CD14-positive monocyte (primary cell): Measurements from ENCODE around the gene CBX2. TPM values are rescaled to one million over a fixed set of nuclear protein-coding genes. Genes with fewer than 3 reads are reported as not detected.

Source experiments
- DNase-seq, 3 donors: peaks; one replicate each; pipeline ENCODE4 v3.0.0-alpha.2; 2011 to 2022
- H2AFZ ChIP-seq: 2 replicates; pipeline ENCODE4 v1.6.0; 2012; ENCODE audit warnings: mild to moderate bottlenecking, low read depth, low read length, inconsistent platforms; ENCODE audit not compliant: insufficient read depth, poor library complexity, severe bottlenecking
- H3K27ac ChIP-seq, 2 donors: 1 replicate in 1 of 2; 2 replicates in 1 of 2; pipeline ENCODE4 v1.5.1; 2012 to 2013; ENCODE audit warnings: low read length in 2 of 2, control low read depth in 1 of 2, inconsistent platforms in 1 of 2, low read depth in 1 of 2, mild to moderate bottlenecking in 1 of 2
- H3K27me3 ChIP-seq, 2 donors: one replicate each; pipeline versions ENCODE4 v1.6.0 to v1.6.1; 2011 to 2013; ENCODE audit warnings: low read length in 2 of 2; ENCODE audit not compliant: control insufficient read depth in 2 of 2, insufficient read depth in 2 of 2
- H3K36me3 ChIP-seq, 2 donors: replicated peaks in 1 of 2; 1 replicate in 1 of 2; 2 replicates in 1 of 2; pipeline versions ENCODE4 v1.5.1 to v1.6.1; 2012 to 2013; ENCODE audit warnings: low read length in 2 of 2, control low read depth in 1 of 2, inconsistent platforms in 1 of 2, mild to moderate bottlenecking in 1 of 2; ENCODE audit not compliant: insufficient read depth in 2 of 2, control insufficient read depth in 1 of 2
- H3K4me1 ChIP-seq, 2 donors: 1 replicate in 1 of 2; 2 replicates in 1 of 2; pipeline versions ENCODE4 v1.5.1 to v1.6.1; 2012 to 2013; ENCODE audit warnings: low read length in 2 of 2, control low read depth in 1 of 2, inconsistent platforms in 1 of 2, mild to moderate bottlenecking in 1 of 2, moderate library complexity in 1 of 2; ENCODE audit not compliant: insufficient read depth in 2 of 2, control insufficient read depth in 1 of 2
- H3K4me2 ChIP-seq: replicated peaks from 2 replicates; pipeline ENCODE3; 2012; ENCODE audit warnings: low read length, moderate library complexity, mild to moderate bottlenecking; ENCODE audit not compliant: poor library complexity, severe bottlenecking; ENCODE audit errors: extremely low read depth
- H3K4me3 ChIP-seq, 3 experiments: fragments of 200-600 bp in 1 of 3; sonication (generic) in 1 of 3; replicated peaks in 1 of 3; 1 replicate in 2 of 3; 2 replicates in 1 of 3; pipeline ENCODE4 v1.5.1; 2011 to 2013; ENCODE audit warnings: low read length in 3 of 3, mild to moderate bottlenecking in 3 of 3, control low read depth in 2 of 3, low read depth in 2 of 3, inconsistent platforms in 1 of 3, moderate library complexity in 1 of 3
- H3K79me2 ChIP-seq: 2 replicates; pipeline ENCODE4 v1.6.0; 2012; ENCODE audit warnings: mild to moderate bottlenecking, control low read depth, inconsistent platforms, low read length, moderate library complexity; ENCODE audit not compliant: insufficient read depth
- H3K9ac ChIP-seq: 2 replicates; pipeline ENCODE4 v1.6.0; 2017; ENCODE audit warnings: low read length, mild to moderate bottlenecking; ENCODE audit not compliant: insufficient read depth, poor library complexity, severe bottlenecking
- H3K9me3 ChIP-seq, 2 donors: replicated peaks in 1 of 2; 1 replicate in 1 of 2; 2 replicates in 1 of 2; pipeline versions ENCODE4 v1.5.1 to v1.6.1; 2012 to 2013; ENCODE audit warnings: low read length in 2 of 2, control low read depth in 1 of 2; ENCODE audit not compliant: control insufficient read depth in 1 of 2, insufficient read depth in 1 of 2
- H4K20me1 ChIP-seq: 2 replicates; pipeline ENCODE4 v1.6.0; 2012; ENCODE audit warnings: mild to moderate bottlenecking, low read length, control low read depth, moderate library complexity; ENCODE audit not compliant: insufficient read depth
- H3K27ac Mint-ChIP-seq, 7 donors: one replicate each; pipeline ENCODE4 v1.8.0; 2020; ENCODE audit warnings: mild to moderate bottlenecking in 7 of 7, mixed read lengths in 7 of 7, moderate library complexity in 6 of 7, inconsistent platforms in 2 of 7
- H3K27me3 Mint-ChIP-seq, 3 donors: one replicate each; pipeline ENCODE4 v1.8.0; 2021 to 2022; ENCODE audit warnings: low read depth in 3 of 3, mild to moderate bottlenecking in 3 of 3, mixed read lengths in 3 of 3, moderate library complexity in 3 of 3, inconsistent platforms in 1 of 3
- H3K36me3 Mint-ChIP-seq, 2 donors: one replicate each; pipeline ENCODE4 v1.8.0; 2020; ENCODE audit warnings: mixed read lengths in 2 of 2, inconsistent platforms in 1 of 2, mild to moderate bottlenecking in 1 of 2
- H3K4me1 Mint-ChIP-seq: one replicate; pipeline ENCODE4 v1.8.0; 2020; ENCODE audit warnings: mild to moderate bottlenecking, mixed read lengths
- H3K4me3 Mint-ChIP-seq, 2 donors: one replicate each; pipeline ENCODE4 v1.8.0; 2020; ENCODE audit warnings: mild to moderate bottlenecking in 2 of 2, mixed read lengths in 2 of 2, moderate library complexity in 1 of 2
- H3K9me3 Mint-ChIP-seq, 7 donors: one replicate each; pipeline ENCODE4 v1.8.0; 2020 to 2022; ENCODE audit warnings: mixed read lengths in 7 of 7, mild to moderate bottlenecking in 6 of 7, moderate library complexity in 6 of 7, inconsistent platforms in 2 of 7
- WGBS: methylation state at CpG from one replicate; pipeline ENCODE4 v1.1.5; 2013; ENCODE audit warnings: missing lambda C conversion rate; ENCODE audit not compliant: insufficient coverage; 5-methylcytosine and 5-hydroxymethylcytosine counted together
- intact Hi-C, 2 donors: fragments of 100-400 bp; cut with micrococcal nuclease; formaldehyde crosslinking; loops; one replicate each; pipeline versions ENCODE4 v1.15.0 to v1.15.1; 2023
- polyA plus RNA-seq, 3 donors: library from polyadenylated mRNA; depleted of rRNA in 1 of 3; unstranded in 2 of 3; stranded (reverse) in 1 of 3; fragments of 300-500 nt in 2 of 3; fragments of >200 nt in 1 of 3; fragmentation: Illumina TruSeq in 2 of 3; gene quantifications; 1 replicate in 2 of 3; 2 replicates in 1 of 3; pipeline ENCODE4 v1.2.3, GENCODE V29; 2012 to 2021
- TF ChIP-seq, protein P1 (sequence below): fragments of 200-600 bp; IDR thresholded peaks from one replicate; pipeline ENCODE4 v1.8.0; 2022; ENCODE audit warnings: antibody characterized with exemption, mild to moderate bottlenecking

CBX2 gene
- polyA plus RNA-seq, 3 donors = 0.09 to 0.95 TPM; not detected in 1

DNA sequence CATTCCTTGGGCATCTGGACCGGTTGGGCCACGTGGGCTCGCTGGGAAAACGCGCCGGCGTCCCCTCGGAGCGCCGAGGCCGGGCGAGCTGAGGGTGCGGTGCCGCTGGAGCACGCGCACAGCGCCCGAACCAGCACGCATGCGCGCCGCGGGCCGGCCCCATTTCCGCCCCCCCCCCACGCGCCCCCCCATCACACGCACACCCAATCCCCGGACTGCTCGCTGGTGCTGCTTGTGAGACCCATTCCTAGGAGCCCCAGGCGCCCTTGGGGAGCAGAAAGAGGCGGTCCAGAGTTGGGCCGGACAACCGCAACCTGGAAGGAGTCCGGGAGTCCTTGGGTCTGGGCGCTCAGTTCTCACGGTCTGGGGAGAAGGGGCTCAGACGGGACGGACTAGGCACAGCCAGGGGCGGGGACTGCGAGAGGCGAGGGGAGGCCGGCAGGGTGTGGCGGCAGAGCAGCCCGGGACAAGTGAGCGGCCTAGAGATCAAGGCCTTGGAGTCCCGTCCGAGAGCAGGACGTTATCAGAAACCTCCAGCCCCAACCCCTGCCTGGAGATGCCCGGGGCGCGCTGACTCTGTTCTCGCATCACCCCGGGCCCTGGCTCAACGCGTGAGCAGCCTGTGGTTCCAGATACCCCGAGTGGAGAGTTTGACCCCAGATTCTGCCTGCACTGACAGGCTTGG is 24.9 kb downstream of the CBX2 start:
- peaks cover 18 to 57% of the 10 kb centered on the region in 2 donors for H3K9me3 ChIP-seq
- no peak overlapping the region for H3K9ac ChIP-seq
- H3K4me3 ChIP-seq = no peak overlapping the region
- no peaks in the 10 kb centered on the region for H3K36me3 ChIP-seq
- H3K79me2 ChIP-seq = no peaks in the 10 kb centered on the region
- Mint-ChIP-seq H3K27ac (no peak overlapping the region), H3K4me3 (peak overlapping the region in 1 of 2 donors; percentile 92), H3K36me3 (peaks cover 35 to 37% of the 10 kb centered on the region in 2 donors), H3K4me1 (peaks cover 74% of the 10 kb centered on the region), H3K27me3 (peaks cover 91 to 100% (median 97%) of the 10 kb centered on the region in 3 donors), H3K9me3 (peaks cover 6 to 71% (median 51%) of the 10 kb centered on the region in 7 donors)
- H3K27ac ChIP-seq = no peak overlapping the region
- DNase-seq = no peak
- H2AFZ ChIP-seq = no peak overlapping the region
- intact Hi-C loops = no loop called here
- peak overlapping the region; percentile 70 for H3K4me2 ChIP-seq
- WGBS = 7% methylated on average over 45 of the region's 57 CpGs
- TF ChIP-seq, protein P1, sequence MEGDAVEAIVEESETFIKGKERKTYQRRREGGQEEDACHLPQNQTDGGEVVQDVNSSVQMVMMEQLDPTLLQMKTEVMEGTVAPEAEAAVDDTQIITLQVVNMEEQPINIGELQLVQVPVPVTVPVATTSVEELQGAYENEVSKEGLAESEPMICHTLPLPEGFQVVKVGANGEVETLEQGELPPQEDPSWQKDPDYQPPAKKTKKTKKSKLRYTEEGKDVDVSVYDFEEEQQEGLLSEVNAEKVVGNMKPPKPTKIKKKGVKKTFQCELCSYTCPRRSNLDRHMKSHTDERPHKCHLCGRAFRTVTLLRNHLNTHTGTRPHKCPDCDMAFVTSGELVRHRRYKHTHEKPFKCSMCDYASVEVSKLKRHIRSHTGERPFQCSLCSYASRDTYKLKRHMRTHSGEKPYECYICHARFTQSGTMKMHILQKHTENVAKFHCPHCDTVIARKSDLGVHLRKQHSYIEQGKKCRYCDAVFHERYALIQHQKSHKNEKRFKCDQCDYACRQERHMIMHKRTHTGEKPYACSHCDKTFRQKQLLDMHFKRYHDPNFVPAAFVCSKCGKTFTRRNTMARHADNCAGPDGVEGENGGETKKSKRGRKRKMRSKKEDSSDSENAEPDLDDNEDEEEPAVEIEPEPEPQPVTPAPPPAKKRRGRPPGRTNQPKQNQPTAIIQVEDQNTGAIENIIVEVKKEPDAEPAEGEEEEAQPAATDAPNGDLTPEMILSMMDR = no peak
- H4K20me1 ChIP-seq = peaks cover 35% of the 10 kb centered on the region
- H3K4me1 ChIP-seq = peaks cover 84 to 89% of the 10 kb centered on the region in 2 donors
- peaks cover 88 to 96% of the 10 kb centered on the region in 2 donors for H3K27me3 ChIP-seq

DNA sequence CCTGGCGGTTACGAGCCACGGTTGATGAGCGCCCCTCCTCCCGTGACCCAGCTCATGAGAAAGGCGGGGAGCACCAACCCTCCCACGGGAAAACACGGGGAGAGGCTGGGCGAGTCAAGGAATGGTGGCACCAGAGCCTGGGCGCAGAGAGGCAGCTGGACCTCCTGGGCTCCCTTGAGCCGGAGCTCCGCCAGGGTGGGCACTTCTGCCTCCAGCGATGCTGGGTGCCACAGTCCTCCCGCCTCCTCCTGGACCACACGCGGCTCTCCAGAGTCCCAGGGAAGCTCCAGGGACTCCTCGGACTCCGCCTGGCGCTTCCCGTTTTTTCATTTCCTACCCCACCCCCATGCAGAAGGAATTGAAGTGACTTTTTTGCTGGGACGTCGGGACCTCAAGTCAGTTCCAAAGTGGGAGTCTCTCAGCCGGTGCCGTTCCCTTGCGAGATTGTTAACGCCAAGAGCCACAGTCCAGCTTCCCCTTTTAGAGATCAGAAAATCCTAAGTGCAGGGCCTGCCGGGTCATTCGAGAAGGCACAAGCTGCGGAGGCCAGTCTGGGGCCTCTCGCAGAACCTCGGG is 25.6 kb downstream of the CBX2 start:
- H4K20me1 ChIP-seq = peaks cover 35% of the 10 kb centered on the region
- DNase-seq = peak in 2 of 3 donors; percentile 50 to 60
- Mint-ChIP-seq H3K4me3 (peak overlapping the region; percentile 62 to 92), H3K4me1 (peaks cover 72% of the 10 kb centered on the region), H3K27me3 (peaks cover 93 to 100% (median 97%) of the 10 kb centered on the region in 3 donors), H3K36me3 (peaks cover 35% of the 10 kb centered on the region in 2 donors), H3K9me3 (peaks cover 6 to 73% (median 50%) of the 10 kb centered on the region in 7 donors), H3K27ac (peak overlapping the region in 4 of 7 donors; percentile 60 to 77 (median 66))
- peaks cover 18 to 64% of the 10 kb centered on the region in 2 donors for H3K9me3 ChIP-seq
- no peak overlapping the region for H3K9ac ChIP-seq
- H3K4me3 ChIP-seq = peak overlapping the region in 1 of 3 experiments; percentile 66
- 4% methylated on average over 25 of the region's 31 CpGs for WGBS
- peak overlapping the region; percentile 70 for H3K4me2 ChIP-seq
- peaks cover 78 to 83% of the 10 kb centered on the region in 2 donors for H3K4me1 ChIP-seq
- peak overlapping the region; percentile 52 for H2AFZ ChIP-seq
- no peaks in the 10 kb centered on the region for H3K79me2 ChIP-seq
- H3K27ac ChIP-seq = no peak overlapping the region
- H3K27me3 ChIP-seq = peaks cover 88 to 96% of the 10 kb centered on the region in 2 donors
- H3K36me3 ChIP-seq = no peaks in the 10 kb centered on the region
- intact Hi-C loops = no loop called here
- TF ChIP-seq, protein P1 = no peak
